Tibial artery (tissue), 4 donors: ENCODE results near the gene SLC9A3.

Source experiments
- DNase-seq, 2 donors: peaks; one replicate each; pipeline ENCODE4 v3.0.0-alpha.2; 2019
- H3K27ac ChIP-seq, 2 donors: fragments of 200-600 bp; sonication (generic) in 1 of 2; 1 replicate in 1 of 2; 2 replicates in 1 of 2; pipeline ENCODE4 v1.5.1; 2018 to 2019; ENCODE audit warnings: mild to moderate bottlenecking in 1 of 2
- H3K27me3 ChIP-seq, 2 donors: fragments of 200-600 bp; sonication (generic) in 1 of 2; one replicate each; pipeline versions ENCODE4 v1.5.1 to v1.6.0; 2016 to 2019
- H3K36me3 ChIP-seq, 3 donors: fragments of 200-600 bp; sonication (generic) in 2 of 3; one replicate each; pipeline ENCODE4 v1.5.1; 2016 to 2019; ENCODE audit warnings: mild to moderate bottlenecking in 2 of 3
- H3K4me1 ChIP-seq, 4 donors: fragments of 200-600 bp; sonication (generic) in 2 of 4; 1 replicate in 3 of 4; 2 replicates in 1 of 4; pipeline ENCODE4 v1.5.1; 2016 to 2019
- H3K4me3 ChIP-seq, 2 donors: fragments of 200-600 bp; sonication (generic) in 1 of 2; 1 replicate in 1 of 2; 2 replicates in 1 of 2; pipeline ENCODE4 v1.5.1; 2018 to 2019; ENCODE audit warnings: mild to moderate bottlenecking in 2 of 2
- H3K9me3 ChIP-seq, 3 donors: fragments of 200-600 bp; sonication (generic) in 1 of 3; one replicate each; pipeline ENCODE4 v1.5.1; 2016 to 2019
- CTCF ChIP-seq, 2 experiments: fragments of 200-600 bp in 1 of 2; fragments of 450-650 bp in 1 of 2; IDR thresholded peaks; one replicate each; pipeline ENCODE4 v1.5.1; 2017 to 2019; ENCODE audit warnings: antibody characterized with exemption in 2 of 2, mild to moderate bottlenecking in 1 of 2, moderate library complexity in 1 of 2
- intact Hi-C: fragments of 100-400 bp; cut with DNase I; formaldehyde crosslinking; loops from one replicate; pipeline ENCODE4 v1.15.0; 2023; ENCODE audit warnings: low total_unique reads

Gene SLC9A3

GRCh38 chr5:478369-478981 lies 45.8 kb downstream of the SLC9A3 start:
- no peaks in the 10 kb centered on the region for H3K36me3 ChIP-seq
- no peak overlapping the region for H3K4me3 ChIP-seq
- DNase-seq = no peak
- no peak for TF ChIP-seq CTCF (IDR thresholded peaks at IDR 0.05)
- intact Hi-C loops = no loop called here
- peaks cover 0 to 82% of the 10 kb centered on the region in 2 donors for H3K27me3 ChIP-seq
- H3K9me3 ChIP-seq = no peaks in the 10 kb centered on the region
- H3K27ac ChIP-seq = no peak overlapping the region
- H3K4me1 ChIP-seq = peaks cover 0 to 24% (median 14%) of the 10 kb centered on the region in 4 donors

GRCh38 chr5:477871-478270 lies 46.4 kb downstream of the SLC9A3 start:
- intact Hi-C loops = no loop called here
- Histone ChIP-seq H3K27ac (no peak overlapping the region), H3K4me1 (peaks cover 0 to 24% (median 14%) of the 10 kb centered on the region in 4 donors), H3K9me3 (no peaks in the 10 kb centered on the region), H3K27me3 (peaks cover 0 to 76% of the 10 kb centered on the region in 2 donors), H3K4me3 (no peak overlapping the region), H3K36me3 (no peaks in the 10 kb centered on the region)
- no peak for DNase-seq
- no peak for TF ChIP-seq CTCF (IDR thresholded peaks at IDR 0.05)

GRCh38 chr5:477247-477646 lies 47.0 kb downstream of the SLC9A3 start:
- DNase-seq = no peak
- Histone ChIP-seq H3K27me3 (peaks cover 0 to 69% of the 10 kb centered on the region in 2 donors), H3K9me3 (no peaks in the 10 kb centered on the region), H3K4me1 (peaks cover 0 to 29% (median 17%) of the 10 kb centered on the region in 4 donors), H3K36me3 (no peaks in the 10 kb centered on the region), H3K4me3 (no peak overlapping the region), H3K27ac (no peak overlapping the region)
- no peak for TF ChIP-seq CTCF (IDR thresholded peaks at IDR 0.05)
- intact Hi-C loops = no loop called here

GRCh38 chr5:476814-477175 lies 47.5 kb downstream of the SLC9A3 start:
- no peak for TF ChIP-seq CTCF (IDR thresholded peaks at IDR 0.05)
- Histone ChIP-seq H3K27ac (no peak overlapping the region), H3K9me3 (no peaks in the 10 kb centered on the region), H3K4me3 (no peak overlapping the region), H3K4me1 (peaks cover 0 to 33% (median 22%) of the 10 kb centered on the region in 4 donors), H3K36me3 (no peaks in the 10 kb centered on the region), H3K27me3 (peaks cover 0 to 65% of the 10 kb centered on the region in 2 donors)
- intact Hi-C loops = no loop called here
- no peak for DNase-seq

GRCh38 chr5:476102-476813 lies 48.0 kb downstream of the SLC9A3 start:
- intact Hi-C loops = no loop called here
- H3K36me3 ChIP-seq = no peaks in the 10 kb centered on the region
- DNase-seq = no peak
- H3K27me3 ChIP-seq = peaks cover 0 to 62% of the 10 kb centered on the region in 2 donors
- H3K4me3 ChIP-seq = no peak overlapping the region
- H3K4me1 ChIP-seq = peaks cover 0 to 39% (median 26%) of the 10 kb centered on the region in 4 donors
- H3K27ac ChIP-seq = no peak overlapping the region
- H3K9me3 ChIP-seq = no peaks in the 10 kb centered on the region
- no peak for TF ChIP-seq CTCF (IDR thresholded peaks at IDR 0.05)
